Mammary epithelial cell (primary cell): ENCODE data around the gene SOWAHA.

Source experiments
- EZH2 ChIP-seq: IDR thresholded peaks from 2 replicates; pipeline ENCODE4 v1.6.1; 2012; ENCODE audit warnings: low read length, inconsistent platforms, borderline replicate concordance
- TF ChIP-seq, protein P1 (sequence below), 2 donors: IDR thresholded peaks in 1 of 2; conservative IDR thresholded peaks in 1 of 2; 2 replicates each; pipeline ENCODE4 v1.5.1; 2011 to 2012; ENCODE audit warnings: inconsistent platforms in 2 of 2, low read length in 2 of 2, mild to moderate bottlenecking in 2 of 2, control low read depth in 1 of 2, low read depth in 1 of 2; ENCODE audit not compliant: insufficient read depth in 1 of 2; ENCODE audit errors: extremely low read depth in 1 of 2

DNA sequence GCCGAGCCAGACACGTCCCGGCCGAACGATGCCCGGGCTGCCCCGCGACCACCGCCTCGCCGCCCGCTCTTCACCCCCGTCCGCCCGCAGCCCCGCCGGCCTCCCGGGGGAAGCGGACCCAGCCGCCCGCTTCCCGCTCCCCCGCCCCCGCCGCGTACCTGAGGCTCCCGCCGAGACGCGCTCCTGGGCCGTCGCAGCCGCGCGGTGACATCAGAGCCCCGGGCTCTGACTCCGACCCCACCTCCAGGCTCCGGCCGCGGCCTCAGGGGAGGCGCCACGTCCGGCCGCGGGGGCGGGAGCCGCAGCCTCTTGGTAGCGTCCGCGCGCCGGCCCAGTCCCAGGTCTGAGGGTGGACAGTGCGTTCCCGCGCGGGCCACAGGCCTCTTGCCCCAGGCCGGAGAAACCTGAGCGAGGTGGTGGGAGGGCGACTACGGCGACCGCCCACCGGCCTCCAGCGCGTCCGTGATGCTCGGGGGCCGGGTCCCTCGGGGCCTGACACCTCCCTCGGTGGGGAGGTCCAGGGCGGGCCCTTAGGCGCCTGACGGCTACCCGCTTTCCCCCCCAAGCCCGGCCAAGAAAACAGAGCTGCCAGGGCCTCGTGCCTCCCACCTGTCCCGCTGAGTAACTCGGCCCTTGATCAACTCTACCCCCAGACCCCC lies 17.5 kb downstream of the SOWAHA start, which contains the start of gene SHROOM1:
- TF ChIP-seq, protein P1, sequence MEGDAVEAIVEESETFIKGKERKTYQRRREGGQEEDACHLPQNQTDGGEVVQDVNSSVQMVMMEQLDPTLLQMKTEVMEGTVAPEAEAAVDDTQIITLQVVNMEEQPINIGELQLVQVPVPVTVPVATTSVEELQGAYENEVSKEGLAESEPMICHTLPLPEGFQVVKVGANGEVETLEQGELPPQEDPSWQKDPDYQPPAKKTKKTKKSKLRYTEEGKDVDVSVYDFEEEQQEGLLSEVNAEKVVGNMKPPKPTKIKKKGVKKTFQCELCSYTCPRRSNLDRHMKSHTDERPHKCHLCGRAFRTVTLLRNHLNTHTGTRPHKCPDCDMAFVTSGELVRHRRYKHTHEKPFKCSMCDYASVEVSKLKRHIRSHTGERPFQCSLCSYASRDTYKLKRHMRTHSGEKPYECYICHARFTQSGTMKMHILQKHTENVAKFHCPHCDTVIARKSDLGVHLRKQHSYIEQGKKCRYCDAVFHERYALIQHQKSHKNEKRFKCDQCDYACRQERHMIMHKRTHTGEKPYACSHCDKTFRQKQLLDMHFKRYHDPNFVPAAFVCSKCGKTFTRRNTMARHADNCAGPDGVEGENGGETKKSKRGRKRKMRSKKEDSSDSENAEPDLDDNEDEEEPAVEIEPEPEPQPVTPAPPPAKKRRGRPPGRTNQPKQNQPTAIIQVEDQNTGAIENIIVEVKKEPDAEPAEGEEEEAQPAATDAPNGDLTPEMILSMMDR (conservative IDR thresholded peaks at IDR 0.05 in 1 of 2, IDR thresholded peaks at IDR 0.05 in 1 of 2; ENCODE audit: extremely low read depth in 1 of 2, insufficient read depth in 1 of 2, low read depth in 1 of 2, low read length in 2 of 2): no peak
- TF ChIP-seq EZH2: no peak
